ENCODE data around the gene CXCL8. TPM values are rescaled to one million over a fixed set of nuclear protein-coding genes. Genes with fewer than 3 reads are reported as not detected.

The CXCL8 gene
- total RNA-seq, 1 donor from 2014 or later = 10.7 TPM

- H3K4me1 Mint-ChIP-seq (ENCODE audit: low read depth) = peaks cover 2% of the 10 kb centered on the region
- H3K27ac Mint-ChIP-seq = no peak overlapping the region
Observed at GRCh38 chr4:73723928-73724327, 16.4 kb upstream of the CXCL8 start.

DNA sequence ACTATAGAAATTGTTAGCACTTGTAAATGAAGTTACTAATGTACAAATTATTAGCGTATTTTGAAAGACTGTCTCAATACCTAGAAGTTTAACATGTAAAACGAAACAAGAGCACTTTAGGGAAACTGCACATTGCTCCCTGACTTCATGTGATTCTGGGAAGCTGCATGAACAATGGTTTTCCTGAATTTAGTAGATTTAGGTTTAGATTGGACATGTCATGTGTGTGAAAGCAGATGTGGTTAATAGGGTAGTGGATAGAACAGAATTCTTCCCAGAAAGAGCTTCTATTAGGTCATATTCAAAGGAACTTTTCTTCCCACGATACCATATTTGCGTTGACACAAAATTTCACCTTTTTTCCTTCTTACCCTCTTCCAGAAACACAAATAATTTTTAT lies 14.9 kb upstream of the CXCL8 start:
- intact Hi-C loops (cut with micrococcal nuclease) = no loop called here
- H3K27me3 Mint-ChIP-seq (ENCODE audit: insufficient read depth) = no peaks in the 10 kb centered on the region
- H3K27ac Mint-ChIP-seq = no peak overlapping the region
- DNase-seq (ENCODE audit: low spot score) = no peak
- no peaks in the 10 kb centered on the region for H3K4me1 Mint-ChIP-seq (ENCODE audit: low read depth)
- H3K9me3 Mint-ChIP-seq = no peaks in the 10 kb centered on the region
- H3K4me3 Mint-ChIP-seq = no peak overlapping the region
- no peaks in the 10 kb centered on the region for H3K36me3 Mint-ChIP-seq (ENCODE audit: low read depth)

More at GRCh38 chr4:73723928-73724327, 16.4 kb upstream of the CXCL8 start:
- intact Hi-C loops (cut with micrococcal nuclease) = no loop called here
- Mint-ChIP-seq H3K36me3 (ENCODE audit: low read depth) (no peaks in the 10 kb centered on the region), H3K4me3 (no peak overlapping the region), H3K27me3 (ENCODE audit: insufficient read depth) (no peaks in the 10 kb centered on the region), H3K9me3 (no peaks in the 10 kb centered on the region)
- no peak for DNase-seq (ENCODE audit: low spot score)

DNA sequence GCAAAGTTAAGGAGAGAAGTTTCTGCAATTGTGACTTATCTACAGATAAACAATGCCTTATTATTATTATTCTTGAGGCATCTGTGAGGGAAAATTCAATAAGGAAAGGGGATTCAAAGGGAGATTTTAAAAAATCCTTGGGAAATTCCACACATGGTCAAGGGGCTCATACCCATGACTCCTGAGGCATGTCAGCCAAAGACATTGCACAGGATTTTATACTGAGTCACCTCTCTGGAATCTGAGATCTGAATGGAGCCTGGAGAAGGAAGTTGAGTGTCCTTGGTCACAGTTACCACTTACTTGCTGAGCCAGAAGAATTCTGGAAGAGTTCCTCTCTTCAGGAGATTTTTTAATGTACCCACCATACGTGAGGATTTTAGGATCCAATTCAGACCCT lies 14.4 kb upstream of the CXCL8 start:
- Mint-ChIP-seq H3K27me3 (ENCODE audit: insufficient read depth) (no peaks in the 10 kb centered on the region), H3K4me3 (no peak overlapping the region), H3K27ac (no peak overlapping the region), H3K9me3 (no peaks in the 10 kb centered on the region), H3K4me1 (ENCODE audit: low read depth) (no peaks in the 10 kb centered on the region), H3K36me3 (ENCODE audit: low read depth) (no peaks in the 10 kb centered on the region)
- DNase-seq (ENCODE audit: low spot score) = no peak
- intact Hi-C loops (cut with micrococcal nuclease) = no loop called here

DNA sequence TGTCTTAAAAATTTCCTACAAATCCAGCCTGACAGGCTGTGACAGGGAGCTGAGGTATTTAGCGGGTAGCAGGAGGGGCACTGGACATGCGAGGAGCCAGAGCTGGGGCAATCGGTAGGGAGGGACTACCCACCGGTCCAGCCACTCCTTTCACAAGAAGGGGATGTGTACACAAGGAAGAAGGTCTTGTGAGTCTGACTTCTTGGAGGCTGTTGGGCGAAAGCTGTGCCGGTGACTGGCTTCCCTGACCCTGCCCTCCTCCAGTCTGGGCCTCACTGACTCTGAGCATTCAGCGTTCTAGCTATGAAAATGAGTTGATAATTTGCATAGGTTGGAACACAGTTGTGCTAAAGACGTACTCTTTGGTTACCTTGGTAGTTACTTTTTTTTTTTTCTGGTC lies 12.7 kb upstream of the CXCL8 start:
- no peak overlapping the region for H3K27ac Mint-ChIP-seq
- intact Hi-C loops (cut with micrococcal nuclease) = no loop called here
- H3K9me3 Mint-ChIP-seq = no peaks in the 10 kb centered on the region
- H3K4me3 Mint-ChIP-seq = no peak overlapping the region
- no peaks in the 10 kb centered on the region for H3K36me3 Mint-ChIP-seq (ENCODE audit: low read depth)
- no peaks in the 10 kb centered on the region for H3K27me3 Mint-ChIP-seq (ENCODE audit: insufficient read depth)
- peaks cover 9% of the 10 kb centered on the region for H3K4me1 Mint-ChIP-seq (ENCODE audit: low read depth)
- DNase-seq (ENCODE audit: low spot score) = no peak

GRCh38 chr4:73728091-73728741 lies 12.2 kb upstream of the CXCL8 start:
- intact Hi-C loops (cut with micrococcal nuclease) = no loop called here
- Mint-ChIP-seq H3K36me3 (ENCODE audit: low read depth) (no peaks in the 10 kb centered on the region), H3K4me3 (no peak overlapping the region), H3K4me1 (ENCODE audit: low read depth) (peaks cover 9% of the 10 kb centered on the region), H3K27me3 (ENCODE audit: insufficient read depth) (no peaks in the 10 kb centered on the region), H3K9me3 (no peaks in the 10 kb centered on the region), H3K27ac (no peak overlapping the region)
- no peak for DNase-seq (ENCODE audit: low spot score)

DNA sequence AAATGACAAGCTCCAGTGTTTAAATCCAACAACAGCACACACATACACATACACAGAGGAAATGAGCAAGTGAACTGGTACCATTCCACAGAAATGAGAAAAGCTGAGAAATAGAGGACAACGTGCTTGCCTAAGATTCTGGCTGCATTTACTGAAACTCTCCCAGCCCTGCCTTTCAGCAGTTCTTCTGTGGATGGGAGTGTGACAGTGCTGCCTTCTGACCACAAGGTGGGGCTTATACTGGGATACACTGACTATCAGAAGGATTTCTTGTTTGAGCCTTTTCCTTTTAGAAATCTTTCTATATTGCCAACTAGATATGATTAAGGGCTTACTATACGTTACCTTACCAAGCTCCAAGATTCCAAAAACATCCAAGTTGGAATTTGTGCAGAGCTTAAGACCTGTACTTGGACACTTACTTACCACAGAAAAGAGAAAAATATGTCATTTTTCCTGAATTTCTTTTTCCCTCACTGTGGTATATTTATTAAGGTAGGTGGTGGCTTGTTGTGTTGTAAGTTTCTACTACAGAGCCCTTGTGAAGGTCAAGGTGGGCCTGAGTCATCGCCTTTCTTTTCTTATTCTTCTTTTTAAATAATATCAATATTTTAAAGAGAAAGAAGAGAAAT lies 10.7 kb upstream of the CXCL8 start:
- H3K36me3 Mint-ChIP-seq (ENCODE audit: low read depth) = peaks cover 1% of the 10 kb centered on the region
- intact Hi-C loops (cut with micrococcal nuclease) = no loop called here
- no peaks in the 10 kb centered on the region for H3K9me3 Mint-ChIP-seq
- H3K4me1 Mint-ChIP-seq (ENCODE audit: low read depth) = peaks cover 20% of the 10 kb centered on the region
- H3K4me3 Mint-ChIP-seq = no peak overlapping the region
- H3K27ac Mint-ChIP-seq = no peak overlapping the region
- DNase-seq (ENCODE audit: low spot score) = no peak
- no peaks in the 10 kb centered on the region for H3K27me3 Mint-ChIP-seq (ENCODE audit: insufficient read depth)

DNA sequence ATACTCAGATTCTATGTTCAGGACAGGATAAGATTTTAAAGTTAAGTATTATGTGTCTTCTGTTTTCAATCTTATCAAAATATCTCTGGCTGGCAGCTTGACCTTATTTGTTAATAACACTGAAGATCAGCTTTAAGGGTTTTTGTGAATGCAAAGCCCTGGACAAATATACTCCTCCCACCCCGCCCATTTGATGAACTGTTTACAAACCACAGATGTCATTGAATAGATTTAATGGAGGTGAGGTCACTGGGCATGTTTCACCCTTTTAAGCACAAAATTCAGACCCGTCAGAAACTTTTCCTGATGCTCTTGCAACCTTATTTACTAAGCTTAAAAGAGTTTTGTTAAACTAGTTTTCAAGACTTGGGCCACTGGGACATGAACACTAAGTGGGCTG lies 10.1 kb upstream of the CXCL8 start:
- Mint-ChIP-seq H3K4me3 (no peak overlapping the region), H3K36me3 (ENCODE audit: low read depth) (peaks cover 1% of the 10 kb centered on the region), H3K4me1 (ENCODE audit: low read depth) (peaks cover 21% of the 10 kb centered on the region), H3K9me3 (no peaks in the 10 kb centered on the region), H3K27me3 (ENCODE audit: insufficient read depth) (no peaks in the 10 kb centered on the region), H3K27ac (no peak overlapping the region)
- DNase-seq (ENCODE audit: low spot score) = no peak
- intact Hi-C loops (cut with micrococcal nuclease) = no loop called here

DNA sequence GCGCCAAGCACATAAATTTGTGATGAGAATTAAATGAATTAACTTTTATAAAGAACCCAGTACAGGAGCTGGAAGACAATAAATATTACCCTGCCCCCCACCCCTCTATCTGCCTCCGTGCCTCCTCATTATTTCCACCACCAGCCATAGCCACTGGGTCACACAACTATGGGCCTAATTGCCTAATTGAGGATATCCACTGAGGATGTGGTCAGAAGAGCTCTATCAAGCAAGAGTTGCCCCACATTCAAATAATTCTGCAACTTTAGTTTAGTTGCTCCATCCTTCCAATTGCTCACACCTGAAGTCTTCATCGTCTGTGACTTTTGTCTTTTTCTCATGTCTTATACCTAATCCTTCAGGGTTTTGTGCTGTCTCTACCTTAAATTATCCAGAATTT lies 9.5 kb upstream of the CXCL8 start:
- Mint-ChIP-seq H3K27me3 (ENCODE audit: insufficient read depth) (no peaks in the 10 kb centered on the region), H3K4me1 (ENCODE audit: low read depth) (peaks cover 22% of the 10 kb centered on the region), H3K9me3 (no peaks in the 10 kb centered on the region), H3K4me3 (no peak overlapping the region), H3K36me3 (ENCODE audit: low read depth) (peaks cover 1% of the 10 kb centered on the region), H3K27ac (no peak overlapping the region)
- DNase-seq (ENCODE audit: low spot score) = no peak
- intact Hi-C loops (cut with micrococcal nuclease) = no loop called here

- DNase-seq (ENCODE audit: low spot score) = no peak
- Mint-ChIP-seq H3K36me3 (ENCODE audit: low read depth) (peaks cover 1% of the 10 kb centered on the region), H3K4me3 (no peak overlapping the region), H3K27ac (peak overlapping the region; percentile 51), H3K27me3 (ENCODE audit: insufficient read depth) (no peaks in the 10 kb centered on the region), H3K4me1 (ENCODE audit: low read depth) (peaks cover 28% of the 10 kb centered on the region), H3K9me3 (no peaks in the 10 kb centered on the region)
- intact Hi-C loops (cut with micrococcal nuclease) = no loop called here
Observed at GRCh38 chr4:73731968-73732610, 8.3 kb upstream of the CXCL8 start.

DNA sequence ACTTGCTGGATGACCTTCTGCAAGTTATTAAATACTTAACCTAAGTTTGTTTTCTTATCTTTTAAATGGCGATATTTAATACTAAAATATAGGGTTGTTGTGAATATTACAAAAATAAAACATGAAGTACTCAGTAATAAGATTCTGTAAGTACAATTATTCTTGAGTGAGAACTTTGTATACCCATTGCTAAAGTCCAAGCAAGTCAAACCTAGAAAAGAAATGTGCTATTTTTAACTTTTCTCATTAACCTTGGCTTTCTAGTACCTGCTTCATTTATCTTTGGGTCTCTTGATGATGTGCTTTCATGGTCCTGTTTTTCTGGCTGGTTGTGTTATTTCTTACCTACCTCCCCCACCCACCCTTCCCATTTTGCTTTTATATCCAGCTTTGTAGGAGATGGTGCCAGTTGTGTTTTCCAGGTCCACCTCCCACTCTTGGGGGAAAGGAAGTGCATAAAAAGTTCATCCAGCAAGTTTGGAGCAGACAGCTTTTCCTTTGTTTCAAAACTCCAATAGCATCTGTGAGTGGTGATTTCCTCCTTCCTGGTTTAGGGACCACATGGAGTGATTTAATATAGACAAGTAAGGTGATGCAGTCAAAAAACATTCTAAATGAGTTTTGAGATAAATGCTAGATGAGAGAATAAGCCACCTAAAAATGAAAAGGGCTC lies 7.5 kb upstream of the CXCL8 start:
- H3K36me3 Mint-ChIP-seq (ENCODE audit: low read depth) = peaks cover 1% of the 10 kb centered on the region
- no peak overlapping the region for H3K4me3 Mint-ChIP-seq
- no peak overlapping the region for H3K27ac Mint-ChIP-seq
- peaks cover 3% of the 10 kb centered on the region for H3K9me3 Mint-ChIP-seq
- no peaks in the 10 kb centered on the region for H3K27me3 Mint-ChIP-seq (ENCODE audit: insufficient read depth)
- no peak for DNase-seq (ENCODE audit: low spot score)
- intact Hi-C loops (cut with micrococcal nuclease) = no loop called here
- peaks cover 28% of the 10 kb centered on the region for H3K4me1 Mint-ChIP-seq (ENCODE audit: low read depth)

- Mint-ChIP-seq H3K4me1 (ENCODE audit: low read depth) (peaks cover 30% of the 10 kb centered on the region), H3K27me3 (ENCODE audit: insufficient read depth) (no peaks in the 10 kb centered on the region), H3K36me3 (ENCODE audit: low read depth) (peaks cover 1% of the 10 kb centered on the region), H3K27ac (no peak overlapping the region), H3K9me3 (peaks cover 3% of the 10 kb centered on the region), H3K4me3 (no peak overlapping the region)
- intact Hi-C loops (cut with micrococcal nuclease) = loop anchor here (1.0 kb wide), 1 partner anchor 16 kb away; no protein-coding TSS in a partner anchor
- DNase-seq (ENCODE audit: low spot score) = no peak
Observed at GRCh38 chr4:73734530-73735001, 5.8 kb upstream of the CXCL8 start.

DNA sequence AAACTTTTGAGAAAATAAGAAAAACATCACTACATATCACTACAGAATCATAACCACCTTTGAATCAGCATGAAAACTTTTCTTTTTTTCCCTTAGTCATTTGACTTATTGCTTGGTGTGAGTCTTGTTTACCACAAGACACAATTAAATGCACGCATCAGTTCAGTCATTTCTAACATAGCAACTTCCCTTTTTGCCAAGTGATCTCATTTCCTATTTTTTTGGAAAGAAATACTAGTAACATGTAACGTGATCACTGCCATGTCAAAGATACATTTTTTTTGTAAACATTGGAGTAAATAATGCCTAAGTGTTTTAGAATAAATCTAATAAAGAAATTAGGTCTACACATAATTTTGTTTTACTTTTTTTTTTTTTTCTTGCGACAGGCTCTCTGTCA lies 5.1 kb upstream of the CXCL8 start:
- no peak for DNase-seq (ENCODE audit: low spot score)
- Mint-ChIP-seq H3K27ac (no peak overlapping the region), H3K27me3 (ENCODE audit: insufficient read depth) (no peaks in the 10 kb centered on the region), H3K4me3 (no peak overlapping the region), H3K36me3 (ENCODE audit: low read depth) (peaks cover 1% of the 10 kb centered on the region), H3K9me3 (peaks cover 3% of the 10 kb centered on the region), H3K4me1 (ENCODE audit: low read depth) (peaks cover 37% of the 10 kb centered on the region)
- intact Hi-C loops (cut with micrococcal nuclease) = loop anchor here (1.0 kb wide), 1 partner anchor 17 kb away; no protein-coding TSS in a partner anchor

Data from activated T-helper 1 cell treated with anti-CD3 and anti-CD28 coated beads, Interleukin-12 subunit alpha, Interleukin-12 subunit beta, Interleukin-2, Interleukin-4 antibody, amounts not matched to agents 30 ng/mL and 10 ng/mL and 1 ng/mL, durations not matched to agents 14 hours and 24 hours and 36 hours (primary cell).